ENCODE results near the gene RIPOR3.

RIPOR3 gene

DNA sequence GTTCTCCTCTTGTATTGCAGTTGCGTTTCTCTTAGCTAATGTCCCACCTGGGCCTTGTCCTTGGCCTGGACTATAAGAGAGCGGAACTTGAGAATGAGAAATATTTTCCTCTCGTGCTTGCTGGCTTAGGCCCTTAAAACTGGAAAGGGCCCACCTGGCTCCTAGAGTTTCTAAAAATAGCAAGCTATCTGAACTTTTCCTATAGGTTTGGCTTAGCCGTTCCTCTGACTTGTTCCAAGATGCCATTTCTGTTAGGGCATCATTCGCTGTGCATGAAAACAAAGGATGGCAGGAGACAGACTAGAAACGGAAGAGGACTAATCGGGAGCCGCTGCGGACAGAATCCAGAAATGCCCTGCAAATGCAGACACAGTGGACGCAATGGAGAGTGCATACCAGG lies 4.5 kb downstream of the RIPOR3 start:
- Histone ChIP-seq H3K9me3 (ENCODE audit: control insufficient read depth, low read length) (no peaks in the 10 kb centered on the region), H3K36me3 (ENCODE audit: control insufficient read depth in 1 of 2, insufficient read depth in 2 of 2, low read depth in 1 of 2, low read length in 2 of 2) (peaks cover 13 to 52% of the 10 kb centered on the region in 2 experiments), H2AFZ (ENCODE audit: low read depth, low read length) (no peak overlapping the region), H3K4ac (ENCODE audit: low read depth in 1 of 2, low read length in 2 of 2) (no peak overlapping the region), H3K18ac (ENCODE audit: low read depth in 1 of 2, low read length in 2 of 2) (no peak overlapping the region), H3K14ac (ENCODE audit: low read length in 2 of 2) (no peak overlapping the region), H3K27me3 (ENCODE audit: control insufficient read depth in 1 of 2, insufficient read depth in 1 of 2, low read length in 2 of 2) (no peaks in the 10 kb centered on the region), H3K4me1 (ENCODE audit: control insufficient read depth, insufficient read depth, low read depth, low read length) (peaks cover 19% of the 10 kb centered on the region), H2BK15ac (ENCODE audit: low read depth, poor library complexity, severe bottlenecking) (no peak overlapping the region), H4K91ac (ENCODE audit: low read length) (no peak overlapping the region), H3K79me1 (replicated peaks; ENCODE audit: low read length, poor library complexity, severe bottlenecking) (peaks cover 16% of the 10 kb centered on the region), H2BK12ac (ENCODE audit: low read length in 2 of 2) (no peak overlapping the region), H2BK120ac (ENCODE audit: low read depth, low read length) (no peak overlapping the region), H2BK5ac (ENCODE audit: low read depth, low read length, poor library complexity, severe bottlenecking) (no peak overlapping the region), H2AK5ac (ENCODE audit: low read length, severe bottlenecking) (peak overlapping the region; percentile 44), H3K4me2 (ENCODE audit: low read length, poor library complexity, severe bottlenecking) (no peak overlapping the region), H3K27ac (ENCODE audit: low read length, poor library complexity, severe bottlenecking) (no peak overlapping the region), H3K23ac (ENCODE audit: low read length in 2 of 2) (no peak overlapping the region), H3K9ac (ENCODE audit: low read length) (no peak overlapping the region), H3K4me3 (ENCODE audit: insufficient read depth in 1 of 2, low read depth in 1 of 2, low read length in 2 of 2) (no peak overlapping the region), H4K8ac (ENCODE audit: low read length) (no peak overlapping the region)
- WGBS, result 91% methylated on average over 10 of the region's 10 CpGs
- DNase-seq, result no peak

DNA sequence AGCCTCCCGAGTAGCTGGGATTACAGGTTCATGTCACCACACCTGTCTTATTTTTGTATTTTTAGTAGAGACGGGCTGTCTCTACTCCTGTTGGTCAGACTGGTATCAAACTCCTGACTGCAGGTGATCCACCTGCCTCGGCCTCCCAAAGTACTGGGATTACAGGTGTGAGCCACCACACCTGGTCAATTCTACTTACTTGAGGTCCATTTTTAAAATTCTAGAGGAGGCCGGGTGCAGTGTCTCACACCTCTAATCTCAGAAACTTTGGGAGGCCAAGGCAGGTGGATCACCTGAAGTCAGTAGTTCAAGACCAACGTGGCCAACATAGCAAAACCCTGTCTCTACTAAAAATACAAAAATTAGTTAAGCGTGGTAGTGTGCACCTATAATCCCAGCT lies 7.8 kb downstream of the RIPOR3 start:
- Histone ChIP-seq H3K23ac (ENCODE audit: low read length in 2 of 2) (no peak overlapping the region), H3K9me3 (ENCODE audit: control insufficient read depth, low read length) (no peaks in the 10 kb centered on the region), H3K36me3 (ENCODE audit: control insufficient read depth in 1 of 2, insufficient read depth in 2 of 2, low read depth in 1 of 2, low read length in 2 of 2) (peaks cover 13 to 56% of the 10 kb centered on the region in 2 experiments), H3K27me3 (ENCODE audit: control insufficient read depth in 1 of 2, insufficient read depth in 1 of 2, low read length in 2 of 2) (no peaks in the 10 kb centered on the region), H2BK120ac (ENCODE audit: low read depth, low read length) (no peak overlapping the region), H3K27ac (ENCODE audit: low read length, poor library complexity, severe bottlenecking) (no peak overlapping the region), H2AK5ac (ENCODE audit: low read length, severe bottlenecking) (no peak overlapping the region), H4K8ac (ENCODE audit: low read length) (no peak overlapping the region), H2BK5ac (ENCODE audit: low read depth, low read length, poor library complexity, severe bottlenecking) (no peak overlapping the region), H3K79me1 (replicated peaks; ENCODE audit: low read length, poor library complexity, severe bottlenecking) (peaks cover 11% of the 10 kb centered on the region), H4K91ac (ENCODE audit: low read length) (no peak overlapping the region), H2AFZ (ENCODE audit: low read depth, low read length) (no peak overlapping the region), H2BK12ac (ENCODE audit: low read length in 2 of 2) (no peak overlapping the region), H3K4ac (ENCODE audit: low read depth in 1 of 2, low read length in 2 of 2) (no peak overlapping the region), H3K4me2 (ENCODE audit: low read length, poor library complexity, severe bottlenecking) (no peak overlapping the region), H3K18ac (ENCODE audit: low read depth in 1 of 2, low read length in 2 of 2) (no peak overlapping the region), H2BK15ac (ENCODE audit: low read depth, poor library complexity, severe bottlenecking) (no peak overlapping the region), H3K14ac (ENCODE audit: low read length in 2 of 2) (no peak overlapping the region), H3K4me1 (ENCODE audit: control insufficient read depth, insufficient read depth, low read depth, low read length) (peaks cover 18% of the 10 kb centered on the region), H3K9ac (ENCODE audit: low read length) (no peak overlapping the region), H3K4me3 (ENCODE audit: insufficient read depth in 1 of 2, low read depth in 1 of 2, low read length in 2 of 2) (no peak overlapping the region)
- DNase-seq, result no peak
- 95% methylated on average over 6 of the region's 6 CpGs for WGBS

DNA sequence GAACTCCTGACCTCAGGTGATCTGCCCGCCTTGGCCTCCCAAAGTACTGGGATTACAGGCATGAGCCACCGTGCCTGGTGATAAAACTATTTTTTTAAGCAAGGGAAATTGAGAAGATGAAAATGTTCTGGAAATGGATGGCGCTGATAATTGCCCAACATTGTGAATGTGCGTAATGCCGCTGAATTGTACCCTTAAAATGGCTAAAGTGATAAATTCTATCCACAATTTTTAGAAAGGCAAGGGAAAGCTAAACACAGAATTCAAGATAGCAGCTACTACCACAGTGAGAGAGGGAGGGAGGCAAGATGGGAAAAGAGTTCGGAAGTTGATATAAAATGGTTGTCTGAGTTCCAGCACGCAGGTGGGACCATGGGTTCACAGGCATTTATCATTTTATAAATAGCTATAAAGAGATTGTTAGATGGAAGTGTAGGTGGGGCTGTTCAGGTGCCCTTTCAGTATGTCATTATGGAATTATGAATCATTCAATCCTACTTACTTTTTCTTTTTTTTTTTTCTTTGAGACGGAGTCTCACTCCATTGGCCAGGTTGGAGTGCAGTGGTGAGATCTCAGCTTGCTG lies 8.3 kb downstream of the RIPOR3 start:
- Histone ChIP-seq H3K4ac (ENCODE audit: low read depth in 1 of 2, low read length in 2 of 2) (no peak overlapping the region), H2BK15ac (ENCODE audit: low read depth, poor library complexity, severe bottlenecking) (no peak overlapping the region), H4K91ac (ENCODE audit: low read length) (no peak overlapping the region), H3K79me1 (replicated peaks; ENCODE audit: low read length, poor library complexity, severe bottlenecking) (peaks cover 11% of the 10 kb centered on the region), H3K9ac (ENCODE audit: low read length) (no peak overlapping the region), H2AK5ac (ENCODE audit: low read length, severe bottlenecking) (no peak overlapping the region), H3K23ac (ENCODE audit: low read length in 2 of 2) (no peak overlapping the region), H3K4me2 (ENCODE audit: low read length, poor library complexity, severe bottlenecking) (no peak overlapping the region), H3K18ac (ENCODE audit: low read depth in 1 of 2, low read length in 2 of 2) (no peak overlapping the region), H3K27ac (ENCODE audit: low read length, poor library complexity, severe bottlenecking) (no peak overlapping the region), H3K4me1 (ENCODE audit: control insufficient read depth, insufficient read depth, low read depth, low read length) (peaks cover 22% of the 10 kb centered on the region), H4K8ac (ENCODE audit: low read length) (no peak overlapping the region), H3K4me3 (ENCODE audit: insufficient read depth in 1 of 2, low read depth in 1 of 2, low read length in 2 of 2) (no peak overlapping the region), H2BK5ac (ENCODE audit: low read depth, low read length, poor library complexity, severe bottlenecking) (no peak overlapping the region), H3K27me3 (ENCODE audit: control insufficient read depth in 1 of 2, insufficient read depth in 1 of 2, low read length in 2 of 2) (no peaks in the 10 kb centered on the region), H3K14ac (ENCODE audit: low read length in 2 of 2) (no peak overlapping the region), H2BK120ac (ENCODE audit: low read depth, low read length) (no peak overlapping the region), H2BK12ac (ENCODE audit: low read length in 2 of 2) (no peak overlapping the region), H3K36me3 (ENCODE audit: control insufficient read depth in 1 of 2, insufficient read depth in 2 of 2, low read depth in 1 of 2, low read length in 2 of 2) (peaks cover 13 to 57% of the 10 kb centered on the region in 2 experiments), H3K9me3 (ENCODE audit: control insufficient read depth, low read length) (no peaks in the 10 kb centered on the region), H2AFZ (ENCODE audit: low read depth, low read length) (no peak overlapping the region)
- over 99% methylated on average over 8 of the region's 8 CpGs for WGBS
- no peak for DNase-seq

DNA sequence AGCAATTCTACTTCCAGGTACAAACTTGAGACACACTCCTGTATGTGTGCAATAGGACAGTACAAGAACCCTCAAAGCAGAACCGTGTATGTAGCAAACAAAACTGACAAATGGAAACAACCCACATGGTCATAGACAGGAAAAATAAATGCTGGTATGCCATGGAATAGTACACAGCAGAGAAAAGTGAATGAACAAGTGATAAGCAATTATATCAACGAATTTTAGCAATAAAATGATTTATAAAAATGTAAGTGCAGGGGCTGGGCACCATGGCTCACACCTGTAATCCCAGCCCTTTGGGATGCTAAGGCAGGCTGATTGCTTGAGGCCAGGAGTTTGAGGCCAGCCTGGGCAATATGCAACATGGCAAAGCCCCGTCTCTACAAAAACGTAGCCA lies 9.3 kb downstream of the RIPOR3 start:
- Histone ChIP-seq H3K27me3 (ENCODE audit: control insufficient read depth in 1 of 2, insufficient read depth in 1 of 2, low read length in 2 of 2) (no peaks in the 10 kb centered on the region), H3K4me1 (ENCODE audit: control insufficient read depth, insufficient read depth, low read depth, low read length) (peaks cover 25% of the 10 kb centered on the region), H3K27ac (ENCODE audit: low read length, poor library complexity, severe bottlenecking) (no peak overlapping the region), H3K18ac (ENCODE audit: low read depth in 1 of 2, low read length in 2 of 2) (no peak overlapping the region), H3K79me1 (replicated peaks; ENCODE audit: low read length, poor library complexity, severe bottlenecking) (peaks cover 13% of the 10 kb centered on the region), H3K4me2 (ENCODE audit: low read length, poor library complexity, severe bottlenecking) (no peak overlapping the region), H2BK12ac (ENCODE audit: low read length in 2 of 2) (no peak overlapping the region), H4K91ac (ENCODE audit: low read length) (no peak overlapping the region), H3K14ac (ENCODE audit: low read length in 2 of 2) (no peak overlapping the region), H3K4me3 (ENCODE audit: insufficient read depth in 1 of 2, low read depth in 1 of 2, low read length in 2 of 2) (no peak overlapping the region), H4K8ac (ENCODE audit: low read length) (no peak overlapping the region), H2AK5ac (ENCODE audit: low read length, severe bottlenecking) (no peak overlapping the region), H3K4ac (ENCODE audit: low read depth in 1 of 2, low read length in 2 of 2) (no peak overlapping the region), H2BK5ac (ENCODE audit: low read depth, low read length, poor library complexity, severe bottlenecking) (no peak overlapping the region), H3K36me3 (ENCODE audit: control insufficient read depth in 1 of 2, insufficient read depth in 2 of 2, low read depth in 1 of 2, low read length in 2 of 2) (peaks cover 10 to 50% of the 10 kb centered on the region in 2 experiments), H3K9me3 (ENCODE audit: control insufficient read depth, low read length) (no peaks in the 10 kb centered on the region), H2BK120ac (ENCODE audit: low read depth, low read length) (no peak overlapping the region), H2AFZ (ENCODE audit: low read depth, low read length) (no peak overlapping the region), H2BK15ac (ENCODE audit: low read depth, poor library complexity, severe bottlenecking) (no peak overlapping the region), H3K23ac (ENCODE audit: low read length in 2 of 2) (no peak overlapping the region), H3K9ac (ENCODE audit: low read length) (no peak overlapping the region)
- DNase-seq, result no peak
- WGBS, result 94% methylated on average over 4 of the region's 4 CpGs

Measured in mesenchymal stem cell (in vitro differentiated cells and primary cell).